Skeletal muscle satellite cell (primary cell): ENCODE data around the gene TOP3B.

Source experiments
- H3K27me3 ChIP-seq: 2 replicates; pipeline ENCODE4 v1.7.0; 2013; ENCODE audit warnings: low read length; ENCODE audit not compliant: control insufficient read depth, insufficient read depth
- H3K36me3 ChIP-seq: 2 replicates; pipeline ENCODE4 v1.7.0; 2013; ENCODE audit warnings: mild to moderate bottlenecking, control low read depth, low read length; ENCODE audit not compliant: insufficient read depth
- H3K4me1 ChIP-seq: 2 replicates; pipeline ENCODE4 v1.7.0; 2013; ENCODE audit warnings: low read length; ENCODE audit not compliant: control insufficient read depth, insufficient read depth
- H3K4me2 ChIP-seq: 2 replicates; pipeline ENCODE4 v1.7.0; 2013; ENCODE audit warnings: mild to moderate bottlenecking, low read length
- H3K4me3 ChIP-seq: 2 replicates; pipeline ENCODE4 v1.7.0; 2013; ENCODE audit warnings: low read length
- H3K9ac ChIP-seq: 2 replicates; pipeline ENCODE4 v1.7.0; 2013; ENCODE audit warnings: mild to moderate bottlenecking, low read depth, low read length, moderate library complexity
- H3K9me3 ChIP-seq: replicated peaks from 2 replicates; pipeline ENCODE4 v1.7.0; 2013; ENCODE audit warnings: mild to moderate bottlenecking, control low read depth, low read length

The TOP3B gene

DNA sequence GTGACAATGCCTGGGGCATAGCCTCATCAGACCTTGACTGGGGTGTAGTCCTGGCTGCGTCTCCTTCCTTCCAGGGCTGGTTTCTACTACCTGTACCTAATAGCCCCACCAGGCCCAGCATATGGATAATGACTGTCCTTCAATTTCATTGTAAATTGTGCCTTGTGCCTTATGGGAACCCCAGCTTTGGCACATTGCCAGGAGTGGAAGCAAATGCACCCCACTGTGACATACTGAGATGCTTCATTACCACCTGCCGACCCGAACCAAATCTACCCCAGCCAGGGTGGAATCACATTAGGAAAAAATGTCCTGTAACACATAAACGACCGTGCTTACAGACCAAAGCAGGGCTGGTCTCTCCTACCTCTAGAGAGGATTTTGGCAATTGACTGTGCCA is 7.3 kb downstream of the TOP3B start:
- H3K9ac ChIP-seq = no peak overlapping the region
- H3K4me3 ChIP-seq = no peak overlapping the region
- no peaks in the 10 kb centered on the region for H3K27me3 ChIP-seq
- H3K36me3 ChIP-seq = peaks cover 49% of the 10 kb centered on the region
- H3K4me2 ChIP-seq = no peak overlapping the region
- peaks cover 3% of the 10 kb centered on the region for H3K4me1 ChIP-seq
- H3K9me3 ChIP-seq = no peaks in the 10 kb centered on the region

DNA sequence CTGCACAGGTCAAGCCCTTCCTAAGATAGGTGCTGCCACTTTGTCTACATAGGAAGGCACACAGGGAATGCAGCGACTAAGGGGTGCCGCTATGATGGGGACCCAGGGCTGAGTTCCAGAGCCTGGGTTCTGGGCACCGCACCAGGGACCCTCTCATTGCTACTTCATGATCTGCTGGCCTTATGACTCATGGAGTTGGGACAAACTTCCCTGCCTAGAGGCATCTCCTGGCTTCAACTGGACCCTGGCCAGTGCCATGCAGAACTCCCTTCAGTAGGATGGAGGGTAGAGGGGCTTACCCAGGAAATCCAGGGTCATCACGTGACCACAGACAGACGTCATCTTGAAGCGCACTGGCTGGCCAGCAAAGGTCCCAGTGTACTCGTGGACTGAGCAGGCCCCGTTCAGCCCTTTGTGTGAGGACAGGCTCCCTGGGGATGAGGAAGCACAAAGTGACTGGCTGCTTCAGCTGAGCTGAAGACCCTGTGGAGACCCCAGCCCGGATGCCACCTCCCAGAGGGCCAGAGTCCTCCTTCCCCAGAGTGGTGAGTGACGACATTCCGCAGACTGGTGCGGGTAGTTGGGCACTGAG is 8.4 kb downstream of the TOP3B start:
- Histone ChIP-seq H3K9me3 (no peaks in the 10 kb centered on the region), H3K4me3 (no peak overlapping the region), H3K27me3 (no peaks in the 10 kb centered on the region), H3K36me3 (peaks cover 55% of the 10 kb centered on the region), H3K9ac (no peak overlapping the region), H3K4me2 (no peak overlapping the region), H3K4me1 (peaks cover 3% of the 10 kb centered on the region)

DNA sequence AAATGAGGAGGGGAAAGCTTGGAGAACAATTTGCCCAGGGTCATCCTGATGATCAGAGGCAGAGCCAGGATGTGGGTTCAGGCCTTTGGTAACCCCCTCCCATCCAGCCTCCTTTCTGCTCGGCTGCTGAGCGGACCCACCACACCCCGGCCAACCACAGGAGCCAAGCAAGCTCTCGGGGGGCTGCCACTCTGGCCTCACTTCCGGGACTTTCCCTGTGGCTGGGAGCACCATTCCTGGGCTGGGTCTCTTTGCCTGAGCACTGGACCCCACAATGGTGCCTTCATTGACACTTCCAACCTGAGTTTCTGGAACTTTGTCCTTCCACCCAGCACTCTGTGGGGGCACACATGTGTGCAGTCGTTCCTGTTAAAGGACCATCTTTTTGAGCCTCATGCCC is 9.8 kb downstream of the TOP3B start:
- peaks cover 64% of the 10 kb centered on the region for H3K36me3 ChIP-seq
- H3K9ac ChIP-seq = no peak overlapping the region
- no peak overlapping the region for H3K4me3 ChIP-seq
- H3K4me2 ChIP-seq = no peak overlapping the region
- H3K27me3 ChIP-seq = no peaks in the 10 kb centered on the region
- peaks cover 3% of the 10 kb centered on the region for H3K4me1 ChIP-seq
- H3K9me3 ChIP-seq = no peaks in the 10 kb centered on the region

DNA sequence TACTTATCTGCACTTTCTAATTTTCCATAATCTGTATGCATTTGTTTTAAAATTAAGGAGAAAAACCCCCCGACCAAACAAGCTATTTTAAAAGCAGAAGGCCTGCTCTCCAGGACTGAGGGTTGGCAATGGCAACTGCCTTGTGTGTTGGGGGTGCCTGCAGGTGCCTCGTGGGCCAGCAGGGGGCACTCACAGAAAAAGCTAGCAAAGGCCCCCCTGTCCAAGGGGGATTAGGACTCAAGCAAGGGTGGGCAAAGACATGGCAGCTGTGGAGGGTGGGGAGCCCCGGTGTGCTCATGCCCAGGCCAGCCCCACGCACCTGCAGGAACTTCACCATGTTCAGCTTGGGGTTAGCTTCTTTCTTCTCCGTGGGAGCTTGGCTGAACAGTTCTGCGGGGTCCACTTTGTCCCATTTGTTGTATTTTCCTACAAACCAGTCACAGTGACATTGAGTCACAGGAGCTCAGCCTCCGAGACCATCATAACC is 10.3 kb downstream of the TOP3B start:
- Histone ChIP-seq H3K27me3 (no peaks in the 10 kb centered on the region), H3K4me1 (peaks cover 3% of the 10 kb centered on the region), H3K9ac (no peak overlapping the region), H3K9me3 (no peaks in the 10 kb centered on the region), H3K36me3 (peaks cover 69% of the 10 kb centered on the region), H3K4me3 (no peak overlapping the region), H3K4me2 (no peak overlapping the region)

DNA sequence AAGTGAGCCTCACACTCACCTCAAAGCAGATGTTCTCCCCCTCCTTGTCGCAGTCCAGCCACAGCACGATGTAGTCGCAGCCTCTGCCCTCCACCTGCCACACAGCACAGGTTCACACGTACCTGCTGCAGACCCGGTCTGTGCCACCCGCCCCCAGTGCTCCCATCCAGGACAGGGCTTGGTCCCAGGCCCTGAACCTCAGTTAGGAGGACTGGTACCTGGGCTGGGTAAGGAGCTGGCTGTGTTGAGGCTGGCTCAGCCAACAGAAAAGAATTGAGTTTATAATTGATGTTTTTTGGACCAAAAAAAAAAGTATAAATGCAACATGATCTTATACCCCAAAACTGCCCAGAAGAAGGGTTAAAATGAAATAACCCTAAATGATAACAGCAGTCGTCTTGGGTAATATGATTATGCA is 10.7 kb downstream of the TOP3B start:
- Histone ChIP-seq H3K36me3 (peaks cover 73% of the 10 kb centered on the region), H3K4me3 (no peak overlapping the region), H3K9me3 (no peaks in the 10 kb centered on the region), H3K27me3 (no peaks in the 10 kb centered on the region), H3K4me1 (peaks cover 3% of the 10 kb centered on the region), H3K9ac (no peak overlapping the region), H3K4me2 (no peak overlapping the region)

GRCh38 chr22:21970800-21971617 is 11.6 kb downstream of the TOP3B start:
- Histone ChIP-seq H3K27me3 (no peaks in the 10 kb centered on the region), H3K4me1 (no peaks in the 10 kb centered on the region), H3K9me3 (no peaks in the 10 kb centered on the region), H3K4me2 (no peak overlapping the region), H3K36me3 (peaks cover 82% of the 10 kb centered on the region), H3K4me3 (no peak overlapping the region), H3K9ac (no peak overlapping the region)

DNA sequence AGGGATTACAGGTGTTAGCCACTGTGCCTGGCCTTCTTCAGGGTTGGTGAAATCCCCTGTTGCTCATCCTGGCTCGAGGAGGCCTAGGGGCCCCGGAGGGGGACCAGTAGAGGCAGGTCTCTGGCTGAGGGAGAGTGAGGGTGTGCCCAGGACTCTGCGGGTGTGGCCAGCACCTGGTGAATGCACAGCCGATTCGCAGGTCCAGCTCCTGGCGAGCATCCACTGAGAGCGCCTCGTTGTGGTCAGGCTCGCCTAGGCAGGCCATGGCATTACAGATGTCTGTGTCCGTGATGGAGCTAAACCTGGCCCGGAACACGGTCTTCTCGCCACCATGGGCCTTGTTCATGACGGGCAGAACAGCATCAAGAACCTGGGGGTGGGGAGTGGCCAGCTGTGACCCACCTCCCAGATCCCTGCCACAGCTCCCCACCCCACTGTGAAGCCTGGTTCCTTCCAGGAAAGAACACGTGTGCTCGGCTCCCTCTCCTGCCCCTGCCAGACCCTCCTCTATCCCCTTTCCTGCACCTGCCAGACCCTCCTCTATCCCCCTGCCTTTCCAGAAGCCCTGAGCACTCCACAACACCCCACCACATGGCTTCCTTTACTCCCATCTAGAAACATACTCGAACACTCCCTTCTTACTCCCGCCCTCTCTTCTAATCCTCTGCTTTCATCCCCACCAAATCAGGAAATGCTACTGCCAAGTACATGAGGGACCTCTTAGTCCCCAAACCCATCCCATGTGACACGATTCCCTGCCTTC is 12.4 kb downstream of the TOP3B start:
- Histone ChIP-seq H3K9ac (no peak overlapping the region), H3K9me3 (no peaks in the 10 kb centered on the region), H3K27me3 (no peaks in the 10 kb centered on the region), H3K36me3 (peaks cover 81% of the 10 kb centered on the region), H3K4me2 (no peak overlapping the region), H3K4me3 (no peak overlapping the region), H3K4me1 (no peaks in the 10 kb centered on the region)

- H3K4me1 ChIP-seq = no peaks in the 10 kb centered on the region
- H3K36me3 ChIP-seq = peaks cover 85% of the 10 kb centered on the region
- no peak overlapping the region for H3K4me3 ChIP-seq
- H3K9me3 ChIP-seq = no peaks in the 10 kb centered on the region
- H3K9ac ChIP-seq = no peak overlapping the region
- H3K4me2 ChIP-seq = no peak overlapping the region
- no peaks in the 10 kb centered on the region for H3K27me3 ChIP-seq
Measured at GRCh38 chr22:21968452-21969129, 14.0 kb downstream of the TOP3B start.

DNA sequence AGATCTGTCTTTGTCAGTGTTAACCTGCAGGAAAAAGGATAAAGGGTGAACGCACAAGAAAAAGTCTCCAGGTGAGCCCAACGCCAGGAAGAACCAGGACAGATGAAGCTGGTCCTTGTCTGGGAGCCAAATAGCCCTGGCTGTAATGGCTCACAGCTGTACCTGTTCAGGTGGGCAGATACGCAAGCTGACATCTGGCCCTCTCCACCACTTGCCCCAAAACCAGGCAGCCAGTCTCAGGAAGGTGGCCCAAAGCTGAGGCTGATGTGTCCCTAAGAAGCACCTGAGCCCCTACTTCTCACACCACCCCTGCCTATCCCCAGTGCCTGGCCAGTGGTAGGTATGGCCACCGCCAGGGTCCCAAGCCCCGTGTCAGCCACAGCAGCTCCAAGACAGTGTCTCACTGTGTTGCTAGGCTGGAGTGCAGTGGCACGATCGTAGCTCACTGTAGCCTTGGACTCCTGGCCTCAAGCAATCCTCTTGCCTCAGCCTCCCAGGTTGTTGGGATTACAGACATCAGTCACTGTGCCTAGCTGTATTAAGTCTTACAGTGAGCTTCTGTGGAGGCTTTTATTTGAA is 14.8 kb downstream of the TOP3B start:
- Histone ChIP-seq H3K36me3 (peaks cover 85% of the 10 kb centered on the region), H3K9me3 (no peaks in the 10 kb centered on the region), H3K4me1 (no peaks in the 10 kb centered on the region)

GRCh38 chr22:21966643-21967516 is 15.7 kb downstream of the TOP3B start:
- H3K9me3 ChIP-seq = no peaks in the 10 kb centered on the region
- peaks cover 86% of the 10 kb centered on the region for H3K36me3 ChIP-seq
- no peak overlapping the region for H3K4me2 ChIP-seq
- H3K4me1 ChIP-seq = peaks cover 5% of the 10 kb centered on the region
- H3K9ac ChIP-seq = no peak overlapping the region
- H3K4me3 ChIP-seq = no peak overlapping the region
- no peaks in the 10 kb centered on the region for H3K27me3 ChIP-seq

More for the DNA sequence above, 14.8 kb downstream of the TOP3B start:
- H3K9ac ChIP-seq = no peak overlapping the region
- H3K27me3 ChIP-seq = no peaks in the 10 kb centered on the region
- no peak overlapping the region for H3K4me2 ChIP-seq
- H3K4me3 ChIP-seq = no peak overlapping the region
